GM12874 (cell line): Measurements from ENCODE around the gene RNF126.

Experiments used
- TF ChIP-seq, protein P1 (sequence below): IDR thresholded peaks from 2 replicates; pipeline ENCODE4 v1.5.1; 2011; ENCODE audit warnings: low read depth, mild to moderate bottlenecking, control low read depth, low read length, moderate library complexity; ENCODE audit not compliant: insufficient read depth

The RNF126 gene

DNA sequence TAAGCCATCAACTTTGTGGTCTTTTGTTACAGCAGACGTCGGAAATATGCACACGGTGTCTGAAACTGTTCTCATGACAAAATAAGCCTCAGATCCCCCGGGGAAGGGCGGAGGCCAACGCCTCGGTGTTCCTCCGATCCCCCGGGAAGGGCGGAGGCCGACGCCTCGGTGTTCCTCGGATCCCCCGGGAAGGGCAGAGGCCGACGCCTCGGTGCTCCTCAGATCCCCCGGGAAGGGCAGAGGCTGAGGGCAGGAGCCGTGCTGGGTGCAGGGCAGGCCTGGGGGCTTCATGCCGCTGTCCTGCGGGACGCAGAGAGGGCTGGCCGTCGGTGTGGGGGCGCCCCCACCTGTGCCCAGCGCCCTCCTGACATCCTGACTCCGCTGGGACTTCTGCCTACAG lies 18.7 kb downstream of the RNF126 start:
- TF ChIP-seq, protein P1, sequence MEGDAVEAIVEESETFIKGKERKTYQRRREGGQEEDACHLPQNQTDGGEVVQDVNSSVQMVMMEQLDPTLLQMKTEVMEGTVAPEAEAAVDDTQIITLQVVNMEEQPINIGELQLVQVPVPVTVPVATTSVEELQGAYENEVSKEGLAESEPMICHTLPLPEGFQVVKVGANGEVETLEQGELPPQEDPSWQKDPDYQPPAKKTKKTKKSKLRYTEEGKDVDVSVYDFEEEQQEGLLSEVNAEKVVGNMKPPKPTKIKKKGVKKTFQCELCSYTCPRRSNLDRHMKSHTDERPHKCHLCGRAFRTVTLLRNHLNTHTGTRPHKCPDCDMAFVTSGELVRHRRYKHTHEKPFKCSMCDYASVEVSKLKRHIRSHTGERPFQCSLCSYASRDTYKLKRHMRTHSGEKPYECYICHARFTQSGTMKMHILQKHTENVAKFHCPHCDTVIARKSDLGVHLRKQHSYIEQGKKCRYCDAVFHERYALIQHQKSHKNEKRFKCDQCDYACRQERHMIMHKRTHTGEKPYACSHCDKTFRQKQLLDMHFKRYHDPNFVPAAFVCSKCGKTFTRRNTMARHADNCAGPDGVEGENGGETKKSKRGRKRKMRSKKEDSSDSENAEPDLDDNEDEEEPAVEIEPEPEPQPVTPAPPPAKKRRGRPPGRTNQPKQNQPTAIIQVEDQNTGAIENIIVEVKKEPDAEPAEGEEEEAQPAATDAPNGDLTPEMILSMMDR = no peak

DNA sequence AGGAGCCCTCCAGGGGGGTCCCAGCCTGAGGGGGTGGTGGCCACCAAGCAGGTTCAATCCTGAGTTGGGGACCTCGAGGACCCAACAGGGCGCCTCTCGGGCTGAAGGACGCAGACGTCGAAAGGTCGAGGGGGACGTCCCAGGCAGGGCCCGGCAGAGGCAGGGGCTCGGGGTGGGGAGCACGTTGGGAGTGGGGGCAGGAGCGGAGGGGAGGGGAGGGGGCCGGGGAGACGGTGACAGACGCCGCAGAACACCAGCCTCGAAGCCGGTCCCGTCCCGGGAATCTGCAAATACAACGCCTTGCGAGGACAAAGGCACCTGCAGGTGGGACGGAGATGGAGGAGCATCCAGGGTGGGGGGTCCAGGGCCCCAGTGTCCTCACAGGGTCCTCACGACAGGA lies 19.3 kb downstream of the RNF126 start:
- TF ChIP-seq, protein P1 = no peak

DNA sequence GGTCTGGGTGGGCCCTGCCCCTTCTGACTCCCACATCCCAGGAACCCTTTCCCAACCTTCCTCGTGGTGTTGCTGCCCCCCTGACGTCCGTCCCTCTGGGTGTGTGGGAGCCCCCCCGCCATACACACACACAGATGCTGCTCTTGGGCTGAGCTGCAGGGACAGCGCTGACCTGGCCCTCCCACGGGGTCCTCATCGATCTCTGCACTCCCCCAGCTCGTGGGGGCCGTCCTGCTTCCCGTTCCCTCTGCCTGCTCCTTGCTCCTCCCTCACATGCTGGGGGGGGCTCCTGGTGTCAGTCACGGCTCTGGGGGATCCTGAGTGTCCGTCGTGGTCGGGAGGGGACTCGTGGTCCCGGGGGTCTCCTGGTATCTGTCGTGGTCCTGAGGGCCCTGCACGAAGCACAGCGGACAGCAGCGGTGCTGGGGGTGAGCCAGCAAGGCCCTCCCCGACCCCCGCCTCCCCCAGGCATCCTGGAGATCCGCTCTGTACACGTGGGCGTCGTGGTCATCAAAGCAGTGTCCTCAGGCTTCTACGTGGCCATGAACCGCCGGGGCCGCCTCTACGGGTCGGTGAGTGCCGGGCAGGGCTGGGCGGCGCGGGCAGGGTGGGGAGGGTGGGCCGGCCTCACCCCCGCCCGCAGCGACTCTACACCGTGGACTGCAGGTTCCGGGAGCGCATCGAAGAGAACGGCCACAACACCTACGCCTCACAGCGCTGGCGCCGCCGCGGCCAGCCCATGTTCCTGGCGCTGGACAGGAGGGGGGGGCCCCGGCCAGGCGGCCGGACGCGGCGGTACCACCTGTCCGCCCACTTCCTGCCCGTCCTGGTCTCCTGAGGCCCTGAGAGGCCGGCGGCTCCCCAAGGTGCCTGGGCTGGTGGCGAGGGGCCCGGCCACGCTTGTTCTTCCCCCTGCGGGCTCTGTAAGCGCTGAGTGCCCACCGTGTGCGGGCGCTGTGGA lies 20.0 kb downstream of the RNF126 start:
- TF ChIP-seq, protein P1 = no peak

DNA sequence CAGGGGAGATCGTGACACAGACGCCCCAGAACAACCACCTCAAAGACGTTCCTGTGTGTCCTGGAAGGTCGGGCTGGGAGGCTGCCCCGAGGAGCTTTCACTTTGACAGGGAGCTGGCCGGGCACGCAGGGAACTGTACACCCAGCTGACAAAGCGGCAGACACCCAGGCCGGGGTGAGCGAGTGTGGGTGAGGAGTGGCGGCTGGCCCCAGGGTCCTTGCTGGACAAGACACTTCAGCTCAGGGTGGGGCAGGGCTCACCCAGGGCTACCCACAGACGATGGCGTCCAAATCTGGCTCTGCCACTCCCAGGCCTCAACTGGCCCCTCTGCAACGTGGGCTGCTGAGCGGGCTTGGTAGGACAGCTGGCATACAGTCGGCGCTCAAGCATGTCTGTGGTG lies 21.3 kb downstream of the RNF126 start:
- TF ChIP-seq, protein P1 = no peak

DNA sequence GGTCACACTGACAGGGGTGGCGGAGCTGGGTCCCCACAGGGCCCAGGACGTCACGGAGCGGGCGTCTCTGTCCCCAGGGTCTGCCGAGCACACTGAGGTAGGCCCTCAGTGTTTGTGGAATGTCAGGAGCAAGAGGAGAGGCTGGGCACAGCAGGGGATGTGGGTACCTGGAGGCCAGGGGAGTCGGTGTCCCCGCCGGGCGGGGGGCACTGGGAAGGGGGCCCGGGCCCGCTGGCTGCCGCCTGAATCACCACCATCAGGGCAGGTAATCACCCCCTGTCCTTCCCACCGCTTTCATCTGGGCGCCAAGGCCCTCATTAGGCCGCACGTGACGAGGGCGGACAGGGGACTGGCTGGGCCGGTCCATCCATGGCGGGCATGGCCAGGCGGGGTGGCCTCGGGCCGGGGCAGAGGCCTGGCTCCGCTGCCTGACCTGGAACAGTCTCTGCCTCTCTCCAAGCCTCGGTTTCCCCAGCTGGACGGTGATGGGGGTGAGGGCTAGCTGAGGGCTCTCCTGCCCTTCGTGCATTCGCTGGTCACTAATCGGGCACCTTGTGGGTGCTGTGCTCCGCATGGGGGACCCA lies 22.3 kb downstream of the RNF126 start:
- TF ChIP-seq, protein P1 = no peak

DNA sequence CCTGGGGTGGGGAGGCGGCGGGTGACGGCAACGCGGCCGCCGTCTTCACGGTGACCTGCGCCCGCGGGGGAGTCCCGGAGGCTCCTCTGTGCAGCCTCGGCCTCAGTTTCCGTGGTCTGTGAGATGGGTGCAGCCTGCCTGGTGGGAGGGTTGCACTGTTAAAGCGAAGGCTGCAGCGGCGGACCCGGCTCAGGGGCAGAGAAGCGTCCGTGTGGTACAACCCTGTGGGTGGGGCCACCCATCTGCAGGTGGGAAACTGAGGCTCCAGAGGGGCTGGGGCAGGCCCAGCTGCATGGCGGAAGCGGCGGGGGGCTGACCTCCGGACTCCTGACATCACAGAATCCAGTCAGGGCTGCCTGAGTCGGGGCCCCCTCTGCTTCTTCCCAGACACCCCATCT lies 22.9 kb downstream of the RNF126 start:
- TF ChIP-seq, protein P1 = no peak

DNA sequence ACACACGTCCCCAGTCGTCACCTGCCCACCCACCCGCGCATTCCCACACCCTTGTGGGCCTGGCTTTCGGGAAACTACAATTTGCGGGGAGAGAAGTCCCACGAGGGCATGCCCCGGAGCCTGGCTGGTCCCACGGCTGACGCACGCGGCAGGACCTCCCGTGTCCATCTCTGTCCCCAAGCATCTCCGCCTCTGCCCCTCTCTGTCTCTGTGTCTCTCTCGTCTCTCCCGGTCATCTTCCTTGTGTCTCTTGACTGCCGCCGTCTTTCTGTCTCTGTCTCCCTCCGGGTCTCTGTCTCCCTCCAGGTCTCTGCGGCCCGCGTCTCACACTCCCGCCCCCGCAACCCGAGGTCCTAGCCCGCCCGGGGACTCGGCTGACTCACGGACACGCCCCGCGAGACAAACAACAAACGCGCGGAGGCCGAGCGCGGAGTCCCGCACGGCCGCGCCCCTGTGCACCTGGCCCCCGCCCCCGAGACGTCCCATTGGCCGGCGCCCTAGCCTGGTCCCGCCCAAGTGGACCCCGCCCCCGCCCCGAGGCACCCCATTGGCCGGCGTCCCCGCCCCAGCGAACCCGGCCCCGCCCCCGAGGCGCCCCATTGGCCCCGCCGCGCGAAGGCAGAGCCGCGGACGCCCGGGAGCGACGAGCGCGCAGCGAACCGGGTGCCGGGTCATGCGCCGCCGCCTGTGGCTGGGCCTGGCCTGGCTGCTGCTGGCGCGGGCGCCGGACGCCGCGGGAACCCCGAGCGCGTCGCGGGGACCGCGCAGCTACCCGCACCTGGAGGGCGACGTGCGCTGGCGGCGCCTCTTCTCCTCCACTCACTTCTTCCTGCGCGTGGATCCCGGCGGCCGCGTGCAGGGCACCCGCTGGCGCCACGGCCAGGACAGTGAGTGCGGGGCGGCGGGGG lies 23.5 kb downstream of the RNF126 start, which contains the start of gene FGF22:
FGF22 (plus strand) TSS at position 627 of the 908 bp plus-strand sequence; CDS start at position 674, 47 bp downstream.
- TF ChIP-seq, protein P1 = no peak
